ENCODE results near the gene POLA2. TPM values are rescaled to one million over a fixed set of nuclear protein-coding genes. Genes with fewer than 3 reads are reported as not detected.
"Not testable (repeated sequence)": the region's sequence is repeated elsewhere in the genome, so short reads cannot be mapped to it uniquely, and the experiment has no call there.

POLA2 gene
- polyA plus RNA-seq, 1 donor (not counting 4 experiments of a cell fraction or from before 2014, with no cell fraction given), result 20.9 TPM

GRCh38 chr11:65242389-65242788 is 19.4 kb upstream of the POLA2 start:
- no peak for FAIRE-seq
- TF ChIP-seq CTCF (optimal IDR thresholded peaks at IDR 0.05 in 1 of 3, IDR thresholded peaks at IDR 0.05 in 1 of 3, conservative IDR thresholded peaks at IDR 0.05 in 1 of 3; ENCODE audit: extremely low read depth in 1 of 3, insufficient read depth in 2 of 3, low read length in 3 of 3) (no peak), EZH2 (IDR thresholded peaks at IDR 0.05; ENCODE audit: low read length) (no peak)

GRCh38 chr11:65243797-65244196 is 18.0 kb upstream of the POLA2 start:
- Histone ChIP-seq H3K27ac (ENCODE audit: control insufficient read depth, insufficient read depth, low read length) (no peak overlapping the region), H3K4me2 (ENCODE audit: control insufficient read depth, extremely low read depth, insufficient read depth, low read depth, low read length) (no peak overlapping the region), H3K9me1 (ENCODE audit: control insufficient read depth, extremely low read depth, insufficient read depth, low read length) (no peaks in the 10 kb centered on the region), H2AFZ (ENCODE audit: control insufficient read depth, low read length) (no peak overlapping the region), H3K4me1 (ENCODE audit: control insufficient read depth, extremely low read depth, insufficient read depth, low read length) (no peaks in the 10 kb centered on the region), H3K4me3 (ENCODE audit: control insufficient read depth in 2 of 3, extremely low read depth in 1 of 3, insufficient read depth in 2 of 3, low read depth in 1 of 3, low read length in 3 of 3) (no peak overlapping the region), H4K20me1 (ENCODE audit: control insufficient read depth, extremely low read depth, insufficient read depth, low read length) (no peaks in the 10 kb centered on the region), H3K79me2 (ENCODE audit: control insufficient read depth, insufficient read depth, low read length) (no peaks in the 10 kb centered on the region), H3K9me3 (ENCODE audit: control insufficient read depth, low read depth, low read length) (no peaks in the 10 kb centered on the region), H3K9ac (ENCODE audit: control insufficient read depth, extremely low read depth, insufficient read depth, low read length) (no peak overlapping the region), H3K36me3 (ENCODE audit: control insufficient read depth in 2 of 2, extremely low read depth in 1 of 2, insufficient read depth in 2 of 2, low read length in 2 of 2) (peaks cover 0 to 3% of the 10 kb centered on the region in 2 experiments), H3K27me3 (ENCODE audit: control insufficient read depth, extremely low read depth, insufficient read depth, low read length) (no peaks in the 10 kb centered on the region)
- no peak for FAIRE-seq
- TF ChIP-seq EZH2 (IDR thresholded peaks at IDR 0.05; ENCODE audit: low read length) (no peak), CTCF (optimal IDR thresholded peaks at IDR 0.05 in 1 of 3, IDR thresholded peaks at IDR 0.05 in 1 of 3, conservative IDR thresholded peaks at IDR 0.05 in 1 of 3; ENCODE audit: extremely low read depth in 1 of 3, insufficient read depth in 2 of 3, low read length in 3 of 3) (no peak)
- dilution Hi-C loops (cut with MboI; ENCODE audit: extremely low pct_ligation_motif_present, low sequenced_read_pairs), result no loop called here
- DNase-seq (ENCODE audit: low read depth, low spot score), result no peak

More at GRCh38 chr11:65242389-65242788, 19.4 kb upstream of the POLA2 start:
- Histone ChIP-seq H2AFZ (ENCODE audit: control insufficient read depth, low read length) (no peak overlapping the region), H3K4me3 (ENCODE audit: control insufficient read depth in 2 of 3, extremely low read depth in 1 of 3, insufficient read depth in 2 of 3, low read depth in 1 of 3, low read length in 3 of 3) (no peak overlapping the region), H3K9ac (ENCODE audit: control insufficient read depth, extremely low read depth, insufficient read depth, low read length) (no peak overlapping the region), H3K27ac (ENCODE audit: control insufficient read depth, insufficient read depth, low read length) (no peak overlapping the region), H3K36me3 (ENCODE audit: control insufficient read depth in 2 of 2, extremely low read depth in 1 of 2, insufficient read depth in 2 of 2, low read length in 2 of 2) (peaks cover 0 to 3% of the 10 kb centered on the region in 2 experiments), H3K4me2 (ENCODE audit: control insufficient read depth, extremely low read depth, insufficient read depth, low read depth, low read length) (no peak overlapping the region), H3K9me1 (ENCODE audit: control insufficient read depth, extremely low read depth, insufficient read depth, low read length) (no peaks in the 10 kb centered on the region), H4K20me1 (ENCODE audit: control insufficient read depth, extremely low read depth, insufficient read depth, low read length) (no peaks in the 10 kb centered on the region), H3K4me1 (ENCODE audit: control insufficient read depth, extremely low read depth, insufficient read depth, low read length) (no peaks in the 10 kb centered on the region), H3K9me3 (ENCODE audit: control insufficient read depth, low read depth, low read length) (no peaks in the 10 kb centered on the region), H3K27me3 (ENCODE audit: control insufficient read depth, extremely low read depth, insufficient read depth, low read length) (no peaks in the 10 kb centered on the region), H3K79me2 (ENCODE audit: control insufficient read depth, insufficient read depth, low read length) (no peaks in the 10 kb centered on the region)
- DNase-seq (ENCODE audit: low read depth, low spot score), result no peak
- dilution Hi-C loops (cut with MboI; ENCODE audit: extremely low pct_ligation_motif_present, low sequenced_read_pairs), result no loop called here

GRCh38 chr11:65245046-65245445 is 16.7 kb upstream of the POLA2 start:
- H3K36me3 ChIP-seq (ENCODE audit: control insufficient read depth in 2 of 2, extremely low read depth in 1 of 2, insufficient read depth in 2 of 2, low read length in 2 of 2); H3K27ac ChIP-seq (ENCODE audit: control insufficient read depth, insufficient read depth, low read length); H3K27me3 ChIP-seq (ENCODE audit: control insufficient read depth, extremely low read depth, insufficient read depth, low read length); H3K4me3 ChIP-seq (ENCODE audit: control insufficient read depth in 2 of 3, extremely low read depth in 1 of 3, insufficient read depth in 2 of 3, low read depth in 1 of 3, low read length in 3 of 3); H3K79me2 ChIP-seq (ENCODE audit: control insufficient read depth, insufficient read depth, low read length); H4K20me1 ChIP-seq (ENCODE audit: control insufficient read depth, extremely low read depth, insufficient read depth, low read length); dilution Hi-C loops (cut with MboI; ENCODE audit: extremely low pct_ligation_motif_present, low sequenced_read_pairs); FAIRE-seq; H2AFZ ChIP-seq (ENCODE audit: control insufficient read depth, low read length); H3K4me1 ChIP-seq (ENCODE audit: control insufficient read depth, extremely low read depth, insufficient read depth, low read length); DNase-seq (ENCODE audit: low read depth, low spot score); H3K9me1 ChIP-seq (ENCODE audit: control insufficient read depth, extremely low read depth, insufficient read depth, low read length); H3K4me2 ChIP-seq (ENCODE audit: control insufficient read depth, extremely low read depth, insufficient read depth, low read depth, low read length); H3K9ac ChIP-seq (ENCODE audit: control insufficient read depth, extremely low read depth, insufficient read depth, low read length); H3K9me3 ChIP-seq (ENCODE audit: control insufficient read depth, low read depth, low read length): not testable (repeated sequence)

All from keratinocyte (primary cell).